ENCODE measurements around the gene COL1A2.

GRCh38 chr7:94410413-94411187, 15.9 kb downstream of the COL1A2 start:
- TF ChIP-seq JUND (IDR thresholded peaks at IDR 0.05) (no peak), EZH2 (IDR thresholded peaks at IDR 0.05) (no peak), EZH2phosphoT487 (IDR thresholded peaks at IDR 0.05; ENCODE audit: borderline replicate concordance) (no peak), TCF7L2 (IDR thresholded peaks at IDR 0.05; ENCODE audit: borderline replicate concordance, extremely low read depth, insufficient read depth, insufficient read length) (no peak), CTCF (IDR thresholded peaks at IDR 0.05 in 2 of 3, conservative IDR thresholded peaks at IDR 0.05 in 1 of 3; ENCODE audit: borderline replicate concordance in 1 of 3, insufficient read depth in 1 of 3, low read depth in 2 of 3, low read length in 2 of 3) (no peak), SIN3A (IDR thresholded peaks at IDR 0.05; ENCODE audit: low read depth) (no peak), POLR2AphosphoS5 (IDR thresholded peaks at IDR 0.05; ENCODE audit: low read depth, low read length) (no peak)

Data from HCT116 (cell line).